Glutamatergic neuron (in vitro differentiated cells): Measurements from ENCODE around the gene DEPDC5. TPM values are rescaled to one million over a fixed set of nuclear protein-coding genes. Genes with fewer than 3 reads are reported as not detected.

ENCODE experiments used
- DNase-seq: peaks from one replicate; pipeline ENCODE4 v3.0.0; 2022
- H3K27ac Mint-ChIP-seq: one replicate; pipeline ENCODE4 v1.8.0; 2020; ENCODE audit warnings: mild to moderate bottlenecking, mixed read lengths, inconsistent platforms; ENCODE audit not compliant: unreplicated experiment
- H3K27me3 Mint-ChIP-seq: one replicate; pipeline ENCODE4 v1.8.0; 2020; ENCODE audit warnings: mild to moderate bottlenecking, moderate library complexity, mixed read lengths, inconsistent platforms; ENCODE audit not compliant: unreplicated experiment
- H3K36me3 Mint-ChIP-seq: one replicate; pipeline ENCODE4 v1.8.0; 2020; ENCODE audit warnings: mild to moderate bottlenecking, mixed read lengths, inconsistent platforms; ENCODE audit not compliant: unreplicated experiment
- H3K4me1 Mint-ChIP-seq: one replicate; pipeline ENCODE4 v1.8.0; 2020; ENCODE audit warnings: mild to moderate bottlenecking, low read depth, mixed read lengths, inconsistent platforms; ENCODE audit not compliant: unreplicated experiment
- H3K4me3 Mint-ChIP-seq: one replicate; pipeline ENCODE4 v1.8.0; 2020; ENCODE audit warnings: mild to moderate bottlenecking, mixed read lengths, inconsistent platforms; ENCODE audit not compliant: unreplicated experiment
- H3K9me3 Mint-ChIP-seq: one replicate; pipeline ENCODE4 v1.8.0; 2020; ENCODE audit warnings: mild to moderate bottlenecking, moderate library complexity, mixed read lengths, inconsistent platforms; ENCODE audit not compliant: unreplicated experiment
- CTCF ChIP-seq: fragments of 200-600 bp; sonication (generic); IDR thresholded peaks from one replicate; pipeline ENCODE4 v1.5.0; 2021; ENCODE audit not compliant: partially characterized antibody, unreplicated experiment
- total RNA-seq: library from RNA; stranded (reverse); fragmentation: NEBNext Ultra II Directional; extraction: Animal tissue kit (Norgen Biotek cat#: 25700); gene quantifications from one replicate; pipeline ENCODE4 v1.2.1, GENCODE V29; 2021; ENCODE audit not compliant: unreplicated experiment

DEPDC5 gene
- total RNA-seq, 1 donor from 2014 or later: 32.0 TPM

GRCh38 chr22:31899669-31900068 lies 145.8 kb downstream of the DEPDC5 start:
- DNase-seq: no peak
- Mint-ChIP-seq H3K4me3 (no peak overlapping the region), H3K36me3 (no peaks in the 10 kb centered on the region), H3K9me3 (no peaks in the 10 kb centered on the region), H3K4me1 (peaks cover 12% of the 10 kb centered on the region), H3K27me3 (no peaks in the 10 kb centered on the region), H3K27ac (no peak overlapping the region)
- TF ChIP-seq CTCF: no peak

GRCh38 chr22:31901388-31902137 lies 147.7 kb downstream of the DEPDC5 start:
- TF ChIP-seq CTCF: no peak
- Mint-ChIP-seq H3K9me3 (no peaks in the 10 kb centered on the region), H3K27me3 (peaks cover 3% of the 10 kb centered on the region), H3K4me1 (peaks cover 13% of the 10 kb centered on the region), H3K36me3 (no peaks in the 10 kb centered on the region), H3K4me3 (no peak overlapping the region), H3K27ac (no peak overlapping the region)
- DNase-seq: no peak

GRCh38 chr22:31904651-31905050 lies 150.8 kb downstream of the DEPDC5 start:
- H3K4me3 Mint-ChIP-seq: no peak overlapping the region
- no peak for DNase-seq
- H3K4me1 Mint-ChIP-seq: peaks cover 5% of the 10 kb centered on the region
- H3K36me3 Mint-ChIP-seq: no peaks in the 10 kb centered on the region
- TF ChIP-seq CTCF: no peak
- H3K27ac Mint-ChIP-seq: no peak overlapping the region
- H3K9me3 Mint-ChIP-seq: no peaks in the 10 kb centered on the region
- H3K27me3 Mint-ChIP-seq: peaks cover 3% of the 10 kb centered on the region

GRCh38 chr22:31905356-31905755 lies 151.5 kb downstream of the DEPDC5 start:
- no peak for TF ChIP-seq CTCF
- Mint-ChIP-seq H3K4me1 (peaks cover 5% of the 10 kb centered on the region), H3K4me3 (peak overlapping the region; percentile 38), H3K36me3 (no peaks in the 10 kb centered on the region), H3K9me3 (no peaks in the 10 kb centered on the region), H3K27me3 (peaks cover 3% of the 10 kb centered on the region), H3K27ac (no peak overlapping the region)
- DNase-seq: no peak

- no peaks in the 10 kb centered on the region for H3K36me3 Mint-ChIP-seq
- no peak for DNase-seq
- H3K27ac Mint-ChIP-seq: no peak overlapping the region
- no peak for TF ChIP-seq CTCF
- H3K27me3 Mint-ChIP-seq: peaks cover 3% of the 10 kb centered on the region
- H3K4me1 Mint-ChIP-seq: peaks cover 5% of the 10 kb centered on the region
- no peak overlapping the region for H3K4me3 Mint-ChIP-seq
- H3K9me3 Mint-ChIP-seq: no peaks in the 10 kb centered on the region
Observed at GRCh38 chr22:31906086-31906485, 152.3 kb downstream of the DEPDC5 start.
